GM10248 (cell line): ENCODE data around the gene SLC27A2.

Source experiments
- CTCF ChIA-PET: fragments of 300-600 bp; sonication (Branson Sonifier 250); formaldehyde crosslinking; extraction: SDS; loops from one replicate; lab custom pipeline; 2021; ENCODE audit warnings: antibody characterized with exemption; lab: Yijun Ruan, JAX
- POLR2A ChIA-PET: fragments of 350-650 bp; sonication (Branson Sonifier 250); formaldehyde crosslinking; extraction: SDS; loops from one replicate; lab custom pipeline; 2020; ENCODE audit warnings: antibody characterized with exemption; lab: Yijun Ruan, JAX
- DNase-seq: peaks from one replicate; pipeline ENCODE4 v3.0.0; 2012; ENCODE audit errors: extremely low spot score
- TF ChIP-seq, protein P1 (sequence below): IDR thresholded peaks from 2 replicates; pipeline ENCODE4 v1.5.1; 2012; ENCODE audit warnings: mild to moderate bottlenecking, low read depth; ENCODE audit errors: extremely low read depth, missing control alignments, control extremely low read depth

SLC27A2 gene

DNA sequence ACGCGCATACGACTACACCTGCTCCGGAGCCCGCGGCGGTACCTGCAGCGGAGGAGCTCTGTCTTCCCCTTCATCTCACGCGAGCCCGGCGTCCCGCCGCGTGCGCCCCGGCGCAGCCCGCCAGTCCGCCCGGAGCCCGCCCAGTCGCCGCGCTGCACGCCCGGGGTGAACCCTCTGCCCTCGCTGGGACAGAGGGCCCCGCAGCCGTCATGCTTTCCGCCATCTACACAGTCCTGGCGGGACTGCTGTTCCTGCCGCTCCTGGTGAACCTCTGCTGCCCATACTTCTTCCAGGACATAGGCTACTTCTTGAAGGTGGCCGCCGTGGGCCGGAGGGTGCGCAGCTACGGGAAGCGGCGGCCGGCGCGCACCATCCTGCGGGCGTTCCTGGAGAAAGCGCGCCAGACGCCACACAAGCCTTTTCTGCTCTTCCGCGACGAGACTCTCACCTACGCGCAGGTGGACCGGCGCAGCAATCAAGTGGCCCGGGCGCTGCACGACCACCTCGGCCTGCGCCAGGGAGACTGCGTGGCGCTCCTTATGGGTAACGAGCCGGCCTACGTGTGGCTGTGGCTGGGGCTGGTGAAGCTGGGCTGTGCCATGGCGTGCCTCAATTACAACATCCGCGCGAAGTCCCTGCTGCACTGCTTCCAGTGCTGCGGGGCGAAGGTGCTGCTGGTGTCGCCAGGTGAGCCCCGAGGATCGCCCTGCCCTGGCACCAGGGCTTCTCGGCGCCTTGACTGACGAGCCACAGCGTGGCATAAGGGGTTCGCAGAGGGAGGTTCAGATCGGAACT lies 420 bp downstream of the SLC27A2 start:
- CTCF ChIA-PET: interaction anchor here (0.8 to 4.3 kb wide), 11 partner anchors 8 to 156 kb away, joined by 3 to 34 read pairs (median 4); no protein-coding TSS in a partner anchor
- TF ChIP-seq, protein P1, sequence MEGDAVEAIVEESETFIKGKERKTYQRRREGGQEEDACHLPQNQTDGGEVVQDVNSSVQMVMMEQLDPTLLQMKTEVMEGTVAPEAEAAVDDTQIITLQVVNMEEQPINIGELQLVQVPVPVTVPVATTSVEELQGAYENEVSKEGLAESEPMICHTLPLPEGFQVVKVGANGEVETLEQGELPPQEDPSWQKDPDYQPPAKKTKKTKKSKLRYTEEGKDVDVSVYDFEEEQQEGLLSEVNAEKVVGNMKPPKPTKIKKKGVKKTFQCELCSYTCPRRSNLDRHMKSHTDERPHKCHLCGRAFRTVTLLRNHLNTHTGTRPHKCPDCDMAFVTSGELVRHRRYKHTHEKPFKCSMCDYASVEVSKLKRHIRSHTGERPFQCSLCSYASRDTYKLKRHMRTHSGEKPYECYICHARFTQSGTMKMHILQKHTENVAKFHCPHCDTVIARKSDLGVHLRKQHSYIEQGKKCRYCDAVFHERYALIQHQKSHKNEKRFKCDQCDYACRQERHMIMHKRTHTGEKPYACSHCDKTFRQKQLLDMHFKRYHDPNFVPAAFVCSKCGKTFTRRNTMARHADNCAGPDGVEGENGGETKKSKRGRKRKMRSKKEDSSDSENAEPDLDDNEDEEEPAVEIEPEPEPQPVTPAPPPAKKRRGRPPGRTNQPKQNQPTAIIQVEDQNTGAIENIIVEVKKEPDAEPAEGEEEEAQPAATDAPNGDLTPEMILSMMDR: no peak
- POLR2A ChIA-PET: no interaction called here
- peak; percentile 71 for DNase-seq

DNA sequence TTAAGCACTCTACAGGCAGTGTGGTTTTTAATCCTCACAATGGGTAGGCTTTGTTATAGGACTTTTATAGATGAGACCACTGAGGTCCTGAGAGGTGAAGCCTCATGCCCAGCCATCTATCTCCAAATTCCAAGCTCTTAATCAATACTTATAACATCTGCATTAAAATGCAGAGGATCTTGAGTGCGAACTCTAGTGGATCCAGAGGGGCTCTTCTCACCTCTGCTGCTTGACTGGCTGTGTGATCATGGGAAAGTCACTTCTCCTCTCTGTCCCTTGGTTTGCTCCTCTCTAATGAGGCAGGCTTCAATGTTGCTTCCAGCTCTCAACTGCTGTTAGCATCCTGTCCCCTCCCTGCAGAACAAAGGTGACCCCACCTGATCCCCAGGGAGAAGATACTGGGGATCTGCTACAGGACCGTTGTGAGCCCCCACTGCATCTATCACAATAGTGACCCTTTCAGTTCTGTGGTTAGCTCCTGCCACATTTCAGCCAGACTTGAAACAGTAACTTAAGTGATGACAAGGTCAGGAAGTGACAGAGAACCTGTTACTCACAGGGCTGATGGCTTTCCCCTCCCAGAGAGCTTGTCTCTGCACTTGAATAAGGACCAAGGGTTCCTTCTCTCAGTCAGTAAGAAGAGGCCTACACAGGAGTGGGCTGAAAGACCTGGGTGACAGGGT lies 1.3 kb downstream of the SLC27A2 start:
- peak; percentile 52 for DNase-seq
- TF ChIP-seq, protein P1: no peak
- CTCF ChIA-PET: interaction anchor here (1.1 to 4.3 kb wide), 7 partner anchors 7 to 155 kb away, joined by 3 to 34 read pairs (median 4); no protein-coding TSS in a partner anchor
- POLR2A ChIA-PET: no interaction called here

DNA sequence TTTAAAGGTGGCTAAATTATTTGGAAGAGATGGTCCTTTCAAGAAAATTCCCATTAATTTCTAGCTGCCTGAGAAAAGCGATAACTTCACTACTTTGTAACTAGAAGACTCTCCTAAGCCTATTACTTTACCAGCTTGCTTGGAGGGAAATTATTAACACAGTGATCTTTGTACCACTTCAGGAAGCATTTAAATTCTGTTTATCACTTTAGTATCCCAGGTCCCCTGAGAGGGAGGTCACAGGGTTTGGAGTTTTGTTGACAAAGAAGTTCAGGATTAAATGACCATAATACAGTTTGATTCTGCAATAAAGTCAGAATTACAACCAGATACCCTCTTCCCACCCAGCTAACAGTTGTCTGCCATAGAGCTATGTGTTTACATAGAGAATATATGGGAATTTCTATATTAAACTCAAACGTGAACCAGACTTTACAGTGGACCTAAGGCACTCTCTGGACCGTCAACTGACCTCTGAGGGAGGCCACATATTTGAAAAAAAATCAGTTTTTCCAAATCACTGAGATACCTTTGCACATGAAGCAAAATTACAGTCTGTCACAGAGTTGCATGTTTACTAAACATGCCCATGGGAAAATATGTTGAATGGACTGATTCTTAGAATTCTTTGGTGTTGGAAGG lies 3.0 kb downstream of the SLC27A2 start:
- ChIA-PET CTCF (interaction anchor here (1.9 to 2.1 kb wide), 2 partner anchors 8 to 131 kb away, joined by 6 to 8 read pairs; no protein-coding TSS in a partner anchor), POLR2A (no interaction called here)
- no peak for DNase-seq
- TF ChIP-seq, protein P1: no peak

DNA sequence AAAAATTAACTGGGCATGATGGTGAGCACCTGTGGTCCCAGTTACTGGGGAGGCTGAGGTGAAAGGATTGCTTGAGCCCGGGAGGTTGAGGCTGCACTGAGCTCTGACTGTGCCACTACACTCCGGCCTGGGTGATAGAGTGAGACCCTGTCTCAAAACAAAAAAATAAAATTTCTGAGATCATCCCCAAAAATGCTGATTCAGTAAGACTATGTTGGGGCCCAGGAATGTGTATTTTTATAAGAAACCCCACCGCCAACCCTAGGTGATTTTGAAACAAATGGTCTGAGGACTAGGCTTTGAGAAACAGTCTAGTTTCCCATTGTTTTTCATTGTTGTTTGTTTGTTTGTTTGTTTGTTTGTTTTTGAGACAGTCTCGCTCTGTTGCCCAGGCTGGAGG lies 4.1 kb downstream of the SLC27A2 start:
- CTCF ChIA-PET: interaction anchor here (1.9 kb wide), 1 partner anchor 130 kb away, joined by 6 read pairs; no protein-coding TSS in a partner anchor
- no peak for DNase-seq
- POLR2A ChIA-PET: no interaction called here
- TF ChIP-seq, protein P1: no peak

DNA sequence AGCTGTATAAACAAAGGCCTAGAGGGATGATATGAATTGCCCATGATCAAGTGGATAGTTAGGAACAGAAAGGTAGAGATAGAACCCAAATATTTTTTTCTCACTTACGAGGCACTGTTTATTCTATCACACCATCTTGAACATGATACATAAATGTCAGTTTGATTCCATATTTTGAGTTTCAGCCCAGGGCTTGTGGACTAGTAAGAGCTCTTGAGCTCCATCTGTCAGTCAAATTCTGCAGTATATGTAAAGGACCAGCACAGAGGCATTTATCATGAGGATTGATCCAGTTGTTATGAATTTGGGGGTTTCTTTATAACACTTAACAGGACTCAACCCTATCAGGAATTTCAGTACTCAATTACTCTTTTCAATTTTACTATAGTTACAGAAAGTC lies 4.8 kb downstream of the SLC27A2 start:
- ChIA-PET POLR2A (no interaction called here), CTCF (no interaction called here)
- no peak for DNase-seq
- TF ChIP-seq, protein P1: no peak

DNA sequence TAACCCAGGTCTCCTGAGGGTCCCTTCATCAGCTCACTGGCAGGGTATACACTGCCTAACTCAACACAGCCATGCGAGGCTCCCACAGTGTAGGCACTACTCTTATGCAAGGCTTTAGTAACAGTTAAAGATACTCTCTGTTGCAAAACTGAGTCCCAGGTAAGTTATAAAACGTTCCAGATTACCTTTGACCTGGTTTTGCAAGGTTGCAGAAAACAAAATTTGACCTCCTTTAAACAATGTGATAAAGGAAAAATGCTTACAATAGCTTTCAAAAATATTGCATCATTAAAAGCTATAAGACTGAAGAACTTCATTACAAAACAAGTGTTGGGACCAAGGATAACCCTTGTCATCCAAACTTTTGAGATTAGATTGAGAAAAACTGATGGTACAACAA lies 5.5 kb downstream of the SLC27A2 start:
- CTCF ChIA-PET: interaction anchor here (1.3 to 1.6 kb wide), 2 partner anchors 9 to 128 kb away, joined by 3 to 8 read pairs; no protein-coding TSS in a partner anchor
- no peak for DNase-seq
- POLR2A ChIA-PET: no interaction called here
- TF ChIP-seq, protein P1: no peak
